Ascending aorta (tissue), 2 donors: ENCODE data around the gene NOXA1. TPM values are rescaled to one million over a fixed set of nuclear protein-coding genes. Genes with fewer than 3 reads are reported as not detected.
"Not testable (repeated sequence)": the region's sequence is repeated elsewhere in the genome, so short reads cannot be mapped to it uniquely, and the experiment has no call there.

Experiments used
- DNase-seq, 2 donors: peaks; one replicate each; pipeline ENCODE4 v3.0.0-alpha.2; 2019; ENCODE audit warnings: low spot score in 2 of 2
- H3K27ac ChIP-seq, 2 donors: fragments of 200-600 bp; sonication (generic); one replicate each; pipeline ENCODE4 v1.5.1; 2016 to 2017; ENCODE audit warnings: mild to moderate bottlenecking in 1 of 2
- H3K27me3 ChIP-seq: fragments of 200-600 bp; sonication (generic); one replicate; pipeline ENCODE4 v1.5.1; 2017
- H3K36me3 ChIP-seq, 2 donors: fragments of 200-600 bp; sonication (generic); one replicate each; pipeline ENCODE4 v1.5.1; 2016
- H3K4me1 ChIP-seq, 2 donors: fragments of 200-600 bp; sonication (generic); one replicate each; pipeline ENCODE4 v1.5.1; 2016 to 2017; ENCODE audit warnings: mild to moderate bottlenecking in 1 of 2
- H3K4me3 ChIP-seq, 2 donors: fragments of 200-600 bp; sonication (generic); one replicate each; pipeline ENCODE4 v1.5.1; 2016 to 2017; ENCODE audit warnings: mild to moderate bottlenecking in 1 of 2
- H3K9me3 ChIP-seq, 2 donors: fragments of 200-600 bp; sonication (generic); one replicate each; pipeline ENCODE4 v1.5.1; 2016
- CTCF ChIP-seq, 3 experiments: fragments of 200-600 bp in 2 of 3; fragments of 450-650 bp in 1 of 3; sonication (generic) in 2 of 3; IDR thresholded peaks; one replicate each; pipeline ENCODE4 v1.5.1; 2016 to 2019; ENCODE audit warnings: antibody characterized with exemption in 3 of 3, mild to moderate bottlenecking in 1 of 3, moderate library complexity in 1 of 3
- intact Hi-C: fragments of 100-400 bp; cut with DNase I; formaldehyde crosslinking; loops from one replicate; pipeline ENCODE4 v1.15.1; 2023
- total RNA-seq: library from RNA; depleted of rRNA; stranded (reverse); fragments of >200 nt; gene quantifications from one replicate; pipeline ENCODE4 v1.1.0, GENCODE V29; 2016

Gene NOXA1
- total RNA-seq, 1 donor from 2014 or later, result 6.9 TPM

GRCh38 chr9:137383081-137383783 lies 40.0 kb upstream of the NOXA1 start:
- H3K27ac ChIP-seq, result no peak overlapping the region
- intact Hi-C loops, result no loop called here
- no peak for DNase-seq

GRCh38 chr9:137383784-137384756 lies 39.1 kb upstream of the NOXA1 start:
- no peaks in the 10 kb centered on the region for H3K9me3 ChIP-seq
- intact Hi-C loops, result no loop called here
- no peak for TF ChIP-seq CTCF (IDR thresholded peaks at IDR 0.05)
- H3K4me3 ChIP-seq, result no peak overlapping the region
- DNase-seq, result peak in 1 of 2 donors; percentile 50
- no peaks in the 10 kb centered on the region for H3K4me1 ChIP-seq
- H3K36me3 ChIP-seq, result peaks cover 2 to 5% of the 10 kb centered on the region in 2 donors
- H3K27ac ChIP-seq, result no peak overlapping the region
- no peaks in the 10 kb centered on the region for H3K27me3 ChIP-seq

More at GRCh38 chr9:137383081-137383783, 40.0 kb upstream of the NOXA1 start:
- H3K27me3 ChIP-seq, result no peaks in the 10 kb centered on the region
- H3K9me3 ChIP-seq, result no peaks in the 10 kb centered on the region
- no peaks in the 10 kb centered on the region for H3K4me1 ChIP-seq
- TF ChIP-seq CTCF (IDR thresholded peaks at IDR 0.05), result no peak
- peaks cover 0 to 5% of the 10 kb centered on the region in 2 donors for H3K36me3 ChIP-seq
- no peak overlapping the region for H3K4me3 ChIP-seq

GRCh38 chr9:137385061-137385655 lies 38.0 kb upstream of the NOXA1 start:
- no peak for DNase-seq
- no peak for TF ChIP-seq CTCF (IDR thresholded peaks at IDR 0.05)
- H3K36me3 ChIP-seq, result peaks cover 5 to 6% of the 10 kb centered on the region in 2 donors
- no peak overlapping the region for H3K4me3 ChIP-seq
- no peaks in the 10 kb centered on the region for H3K4me1 ChIP-seq
- H3K9me3 ChIP-seq, result no peaks in the 10 kb centered on the region
- intact Hi-C loops, result no loop called here
- no peak overlapping the region for H3K27ac ChIP-seq
- H3K27me3 ChIP-seq, result no peaks in the 10 kb centered on the region

- H3K4me3 ChIP-seq, H3K36me3 ChIP-seq, H3K9me3 ChIP-seq, H3K27me3 ChIP-seq, intact Hi-C loops, H3K27ac ChIP-seq, DNase-seq, H3K4me1 ChIP-seq: not testable (repeated sequence)
Observed at GRCh38 chr9:137386507-137387113, 36.6 kb upstream of the NOXA1 start.

- peaks cover 5 to 6% of the 10 kb centered on the region in 2 donors for H3K36me3 ChIP-seq
- intact Hi-C loops, result no loop called here
- no peak for DNase-seq
- H3K4me1 ChIP-seq, result no peaks in the 10 kb centered on the region
- H3K27me3 ChIP-seq, result no peaks in the 10 kb centered on the region
- no peaks in the 10 kb centered on the region for H3K9me3 ChIP-seq
- peak overlapping the region in 1 of 2 donors; percentile 2 for H3K27ac ChIP-seq
- no peak overlapping the region for H3K4me3 ChIP-seq
- TF ChIP-seq CTCF (IDR thresholded peaks at IDR 0.05), result no peak
Observed at GRCh38 chr9:137387114-137387890, 35.9 kb upstream of the NOXA1 start.
